Thymus (tissue), 11 donors: ENCODE measurements around the gene UBA7. TPM values are rescaled to one million over a fixed set of nuclear protein-coding genes. Genes with fewer than 3 reads are reported as not detected.
"Not testable (repeated sequence)": the region's sequence is repeated elsewhere in the genome, so short reads cannot be mapped to it uniquely, and the experiment has no call there.

Source experiments
- DNase-seq, 9 donors: peaks; one replicate each; pipeline ENCODE4 v3.0.0-alpha.2; 2013; ENCODE audit warnings: low spot score in 9 of 9, low read depth in 6 of 9, missing footprints in 1 of 9
- H3K27ac ChIP-seq, 2 donors: one replicate each; pipeline ENCODE4 v1.5.1; 2013; ENCODE audit warnings: control low read depth in 1 of 2, low read depth in 1 of 2, low read length in 1 of 2, mild to moderate bottlenecking in 1 of 2, moderate library complexity in 1 of 2
- H3K27me3 ChIP-seq, 2 donors: one replicate each; pipeline ENCODE4 v1.5.1; 2013; ENCODE audit warnings: low read length in 1 of 2; ENCODE audit not compliant: control insufficient read depth in 2 of 2, insufficient read depth in 1 of 2
- H3K36me3 ChIP-seq, 2 donors: one replicate each; pipeline ENCODE4 v1.5.1; 2013; ENCODE audit warnings: low read length in 1 of 2, mild to moderate bottlenecking in 1 of 2, moderate library complexity in 1 of 2; ENCODE audit not compliant: control insufficient read depth in 2 of 2, insufficient read depth in 2 of 2
- H3K4me1 ChIP-seq, 2 donors: one replicate each; pipeline ENCODE4 v1.5.1; 2013; ENCODE audit warnings: low read length in 2 of 2; ENCODE audit not compliant: control insufficient read depth in 2 of 2, insufficient read depth in 2 of 2
- H3K4me3 ChIP-seq, 2 donors: one replicate each; pipeline ENCODE4 v1.5.1; 2013; ENCODE audit warnings: low read length in 2 of 2, control low read depth in 1 of 2, mild to moderate bottlenecking in 1 of 2
- H3K9me3 ChIP-seq, 2 donors: one replicate each; pipeline ENCODE4 v1.5.1; 2013; ENCODE audit warnings: low read length in 1 of 2, mild to moderate bottlenecking in 1 of 2; ENCODE audit not compliant: control insufficient read depth in 2 of 2, insufficient read depth in 1 of 2
- WGBS: extraction: QIAGEN DNeasy Blood & Tissue Kit; methylation state at CpG from one replicate; pipeline ENCODE4 v1.1.7; 2013; 5-methylcytosine and 5-hydroxymethylcytosine counted together
- polyA plus RNA-seq: library from polyadenylated mRNA; stranded (reverse); fragments of 200-250 nt; gene quantifications from one replicate; pipeline ENCODE4 v1.2.3, GENCODE V29; 2013
- total RNA-seq: library from RNA; stranded (reverse); fragments of 120-200 nt; gene quantifications from one replicate; pipeline ENCODE4 v1.2.4, GENCODE V29; 2013
- donor health status: healthy.

UBA7 gene
- total and polyA plus RNA-seq, 2 donors = 56.8 to 85.7 TPM

DNA sequence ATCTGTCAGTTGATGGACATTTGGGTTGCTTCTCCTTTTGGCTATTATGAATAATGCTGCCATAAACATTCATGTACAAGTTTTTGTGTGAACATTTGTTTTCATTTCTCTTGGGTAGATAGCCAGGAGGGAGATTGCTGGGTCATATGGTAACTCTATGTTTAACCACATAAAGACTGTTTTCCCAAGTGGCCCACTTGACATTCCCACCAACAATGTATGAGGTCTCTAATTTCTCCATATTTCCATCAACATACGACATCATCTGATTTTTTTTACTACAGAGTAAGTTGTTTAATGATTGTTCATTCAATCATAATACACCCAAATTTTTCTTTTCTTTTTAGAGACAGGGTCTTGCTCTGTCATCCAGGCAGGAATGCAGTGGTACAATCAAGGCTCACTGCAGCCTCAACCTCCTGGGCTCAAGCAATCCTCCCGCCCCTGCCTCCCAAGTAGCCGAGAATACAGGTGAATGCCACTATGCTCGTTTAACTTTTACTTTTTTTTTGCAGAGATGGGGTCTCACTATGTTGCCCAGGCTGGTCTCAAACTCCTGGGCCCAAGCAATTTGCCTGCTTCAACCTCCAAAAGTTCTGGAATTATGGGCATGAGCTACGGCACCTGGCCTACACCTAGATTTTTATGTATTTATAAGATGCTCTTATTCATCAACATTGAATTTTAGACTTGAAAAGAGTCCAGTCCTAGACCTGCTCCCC lies 34.2 kb downstream of the UBA7 start:
- Histone ChIP-seq H3K4me1 (peaks cover 0 to 6% of the 10 kb centered on the region in 2 donors), H3K36me3 (peaks cover 39 to 43% of the 10 kb centered on the region in 2 donors), H3K9me3 (no peaks in the 10 kb centered on the region), H3K27ac (no peak overlapping the region), H3K27me3 (no peaks in the 10 kb centered on the region), H3K4me3 (no peak overlapping the region)
- no peak for DNase-seq
- WGBS = 98% methylated on average over 5 of the region's 5 CpGs

DNA sequence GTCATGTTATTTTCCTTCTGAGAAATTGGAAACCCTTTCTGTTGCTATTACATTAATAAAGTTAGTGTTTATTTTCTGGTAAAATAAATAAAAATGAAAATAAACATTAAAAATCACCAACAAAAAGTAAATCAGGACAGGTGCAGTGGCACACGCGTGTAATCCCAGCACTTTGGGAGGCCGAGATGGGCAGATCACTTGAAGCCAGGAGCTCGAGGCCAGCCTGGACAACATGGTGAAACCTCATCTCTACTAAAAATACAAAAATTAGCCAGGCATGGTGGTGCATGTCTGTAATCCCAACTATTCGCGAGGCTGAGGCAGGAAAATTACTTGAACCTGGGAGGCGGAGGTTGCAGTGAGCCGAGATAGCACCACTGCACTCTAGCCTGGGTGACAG lies 37.7 kb downstream of the UBA7 start:
- peaks cover 19 to 31% of the 10 kb centered on the region in 2 donors for H3K36me3 ChIP-seq
- H3K27ac ChIP-seq, H3K27me3 ChIP-seq, H3K4me3 ChIP-seq, H3K9me3 ChIP-seq, DNase-seq, H3K4me1 ChIP-seq: not testable (repeated sequence)
- 98% methylated on average over 8 of the region's 8 CpGs for WGBS

DNA sequence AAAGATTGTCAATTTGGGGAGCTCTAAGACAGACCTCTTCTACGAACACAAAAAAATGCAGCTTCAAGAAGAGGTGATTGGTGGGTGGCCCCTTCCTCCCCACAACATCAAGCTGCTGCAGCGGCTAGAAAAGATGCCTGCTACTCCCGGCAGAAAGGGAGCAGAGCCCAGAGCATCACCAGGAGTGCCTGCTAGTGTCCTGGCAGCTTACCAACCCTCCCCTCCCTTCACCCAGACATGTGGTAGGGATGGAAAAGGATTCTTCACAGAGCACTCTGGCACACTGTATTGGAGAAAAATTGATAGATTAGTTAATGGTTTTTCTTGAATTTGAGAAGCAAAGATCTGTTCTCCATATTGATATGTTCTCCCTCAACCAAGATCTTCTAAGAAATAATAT lies 38.2 kb downstream of the UBA7 start:
- DNase-seq = no peak
- H3K4me3 ChIP-seq = no peak overlapping the region
- H3K27me3 ChIP-seq = no peaks in the 10 kb centered on the region
- no peaks in the 10 kb centered on the region for H3K9me3 ChIP-seq
- peaks cover 0 to 4% of the 10 kb centered on the region in 2 donors for H3K4me1 ChIP-seq
- 79% methylated on average over 3 of the region's 3 CpGs for WGBS
- H3K27ac ChIP-seq = no peak overlapping the region
- H3K36me3 ChIP-seq = peaks cover 19 to 28% of the 10 kb centered on the region in 2 donors

- H3K36me3 ChIP-seq = peaks cover 12 to 23% of the 10 kb centered on the region in 2 donors
- no peak overlapping the region for H3K27ac ChIP-seq
- WGBS = 97% methylated on average over 2 of the region's 2 CpGs
- no peak for DNase-seq
- H3K4me1 ChIP-seq = no peaks in the 10 kb centered on the region
- H3K4me3 ChIP-seq = no peak overlapping the region
- H3K27me3 ChIP-seq = no peaks in the 10 kb centered on the region
- no peaks in the 10 kb centered on the region for H3K9me3 ChIP-seq
Measured at GRCh38 chr3:49772703-49773102, 41.0 kb downstream of the UBA7 start.

DNA sequence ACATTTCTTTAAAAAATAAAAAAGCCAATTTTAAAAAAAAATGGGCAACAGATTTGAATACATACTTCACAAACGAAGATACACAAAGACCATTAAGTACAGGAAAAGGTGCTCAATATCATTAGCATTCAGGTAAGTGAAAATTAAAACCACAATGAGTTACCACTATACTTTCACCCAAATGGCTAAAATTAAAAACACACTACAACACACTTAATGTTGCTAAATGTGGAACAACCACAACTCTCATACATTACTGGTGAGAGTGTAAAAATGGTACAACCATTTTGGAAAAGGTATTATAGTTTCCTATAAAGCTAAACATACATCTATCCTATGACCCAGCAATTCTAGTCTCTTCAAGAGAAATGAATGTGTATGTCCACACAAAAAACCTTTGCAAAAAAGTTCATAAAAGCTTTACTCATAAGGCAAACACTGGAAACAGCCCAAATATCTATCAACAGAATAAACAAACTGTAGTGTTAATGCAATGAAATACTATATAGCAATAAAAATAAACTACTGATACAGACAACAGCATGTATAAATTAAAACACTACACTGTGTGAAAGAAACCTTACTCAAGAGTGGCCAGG lies 42.3 kb downstream of the UBA7 start:
- H3K36me3 ChIP-seq = peaks cover 7 to 18% of the 10 kb centered on the region in 2 donors
- WGBS = 96% methylated on average over 1 of the region's 1 CpG
- H3K4me1 ChIP-seq = no peaks in the 10 kb centered on the region
- H3K9me3 ChIP-seq = no peaks in the 10 kb centered on the region
- no peak for DNase-seq
- H3K4me3 ChIP-seq = no peak overlapping the region
- no peaks in the 10 kb centered on the region for H3K27me3 ChIP-seq
- no peak overlapping the region for H3K27ac ChIP-seq

DNA sequence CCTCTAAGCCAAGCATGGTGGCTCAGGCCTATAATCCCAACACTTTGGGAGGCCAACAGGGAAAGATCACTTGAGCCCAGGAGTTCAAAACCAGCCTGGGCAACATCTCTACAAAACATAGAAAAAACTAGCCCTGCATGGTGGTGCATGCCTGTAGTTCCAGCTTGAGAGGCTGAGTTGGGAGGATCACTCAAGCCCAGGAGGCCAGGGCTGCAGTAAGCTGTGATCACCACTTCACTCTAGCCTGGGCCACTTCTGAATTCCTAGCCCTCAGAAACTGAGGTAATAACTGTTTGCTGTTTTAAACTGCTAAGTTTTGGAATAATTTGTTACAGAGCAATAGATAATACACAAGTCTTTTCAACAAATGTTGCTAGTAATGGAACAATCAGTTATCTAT lies 43.8 kb downstream of the UBA7 start:
- Histone ChIP-seq H3K27ac (no peak overlapping the region), H3K27me3 (no peaks in the 10 kb centered on the region), H3K4me3 (no peak overlapping the region), H3K36me3 (peaks cover 0 to 10% of the 10 kb centered on the region in 2 donors), H3K9me3 (no peaks in the 10 kb centered on the region), H3K4me1 (no peaks in the 10 kb centered on the region)
- DNase-seq = no peak

DNA sequence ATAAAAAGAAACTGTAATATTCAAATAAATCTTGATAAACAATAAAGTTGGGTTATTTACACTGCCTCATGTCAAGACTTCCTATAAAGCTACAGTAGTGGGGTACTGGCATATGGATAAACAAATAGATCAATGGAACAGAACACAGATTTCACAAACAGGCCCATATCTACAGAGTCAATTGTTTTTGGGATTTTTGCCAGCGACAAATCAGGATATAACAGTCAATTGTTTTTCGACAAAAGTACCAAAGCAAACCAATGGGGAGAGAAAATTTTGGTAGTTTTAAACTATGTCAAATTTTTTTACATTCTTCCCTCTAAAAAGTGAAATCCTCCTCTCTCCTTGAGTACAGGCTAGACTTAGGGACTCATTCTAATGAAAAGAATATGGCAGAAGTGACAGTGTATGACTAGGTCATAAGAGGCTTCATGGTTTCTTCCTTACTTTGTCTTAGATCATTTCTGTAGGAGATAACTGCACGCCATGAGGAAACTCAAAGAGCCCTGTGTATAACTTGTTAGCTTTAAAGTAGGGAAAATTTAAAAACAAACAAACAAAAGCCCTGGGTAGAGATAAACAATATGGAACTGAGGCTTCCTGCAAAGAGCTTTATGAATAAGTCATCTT lies 44.4 kb downstream of the UBA7 start:
- no peak overlapping the region for H3K27ac ChIP-seq
- over 99% methylated on average over 3 of the region's 3 CpGs for WGBS
- H3K4me1 ChIP-seq = no peaks in the 10 kb centered on the region
- no peaks in the 10 kb centered on the region for H3K27me3 ChIP-seq
- DNase-seq = no peak
- no peak overlapping the region for H3K4me3 ChIP-seq
- peaks cover 0 to 7% of the 10 kb centered on the region in 2 donors for H3K36me3 ChIP-seq
- H3K9me3 ChIP-seq = no peaks in the 10 kb centered on the region

DNA sequence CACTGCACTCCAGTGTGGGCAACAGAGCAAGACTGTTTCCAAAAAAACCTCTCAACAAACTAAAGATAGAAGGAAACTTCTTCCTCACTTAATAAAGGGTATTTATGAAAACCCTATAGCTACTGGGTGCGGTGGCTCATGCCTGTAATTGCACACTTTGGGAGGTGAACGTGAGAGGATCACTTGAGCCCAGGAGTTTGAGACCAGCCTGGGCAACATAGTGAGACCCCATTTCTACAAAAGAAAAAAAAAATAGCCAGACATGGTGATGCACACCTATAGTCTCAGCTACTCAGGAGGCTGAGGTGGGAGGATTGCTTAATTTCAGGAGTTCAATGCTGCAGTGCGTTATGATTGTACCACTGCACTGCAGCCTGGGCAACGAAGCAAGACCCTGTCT lies 49.8 kb downstream of the UBA7 start:
- no peak overlapping the region for H3K27ac ChIP-seq
- H3K4me3 ChIP-seq = no peak overlapping the region
- WGBS = 99% methylated on average over 4 of the region's 4 CpGs
- DNase-seq = no peak
- no peaks in the 10 kb centered on the region for H3K9me3 ChIP-seq
- no peaks in the 10 kb centered on the region for H3K4me1 ChIP-seq
- no peaks in the 10 kb centered on the region for H3K27me3 ChIP-seq
- peaks cover 0 to 6% of the 10 kb centered on the region in 2 donors for H3K36me3 ChIP-seq

DNA sequence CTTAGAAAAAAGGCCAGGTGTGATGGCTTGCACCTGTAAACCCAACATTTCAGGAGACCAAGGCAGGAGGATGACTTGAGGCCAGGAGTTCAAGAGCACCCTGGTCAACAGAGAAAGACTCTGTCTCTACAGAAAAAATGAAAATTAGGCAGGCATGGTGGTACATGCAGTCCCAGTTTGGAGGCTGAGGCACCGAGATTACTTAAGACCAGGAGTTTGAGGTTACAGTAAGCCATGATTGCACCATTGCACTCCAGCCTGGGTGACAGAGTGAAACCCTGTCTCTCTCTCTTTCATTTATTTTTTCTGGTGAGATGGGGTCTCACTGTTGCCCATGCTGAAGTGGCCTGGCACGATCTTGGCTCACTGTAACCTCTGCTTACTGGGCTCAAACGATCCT lies 52.1 kb downstream of the UBA7 start:
- no peak for DNase-seq
- no peaks in the 10 kb centered on the region for H3K4me1 ChIP-seq
- WGBS = 97% methylated on average over 3 of the region's 3 CpGs

More for the DNA sequence above, 52.1 kb downstream of the UBA7 start:
- Histone ChIP-seq H3K27ac (no peak overlapping the region), H3K27me3 (no peaks in the 10 kb centered on the region), H3K36me3 (peaks cover 0 to 5% of the 10 kb centered on the region in 2 donors), H3K9me3 (no peaks in the 10 kb centered on the region), H3K4me3 (no peak overlapping the region)
